Measurements from ENCODE around the gene LCE1F.

GRCh38 chr1:152774875-152775274, at the start of gene LCE1F:
- TF ChIP-seq CTCF (CRISPR knock-in tag; IDR thresholded peaks at IDR 0.05) (no peak), TBL1XR1 (IDR thresholded peaks at IDR 0.05; ENCODE audit: borderline replicate concordance, low read length, partially characterized antibody) (no peak), TAF1 (CRISPR knock-in tag; IDR thresholded peaks at IDR 0.05) (no peak), ZZZ3 (CRISPR knock-in tag; IDR thresholded peaks at IDR 0.05; ENCODE audit: borderline replicate concordance) (no peak), EP300 (IDR thresholded peaks at IDR 0.05; ENCODE audit: low read depth in 2 of 2, low read length in 2 of 2) (no peak), EP300 (CRISPR knock-in tag; IDR thresholded peaks at IDR 0.05; ENCODE audit: borderline replicate concordance) (no peak), RORA (CRISPR knock-in tag; IDR thresholded peaks at IDR 0.05) (no peak), ZNF556 (CRISPR knock-in tag; IDR thresholded peaks at IDR 0.05; ENCODE audit: borderline replicate concordance) (no peak), CEBPB (IDR thresholded peaks at IDR 0.05; ENCODE audit: borderline replicate concordance, low read depth, low read length) (no peak), GABPA (IDR thresholded peaks at IDR 0.05; ENCODE audit: low read depth, low read length) (no peak), GABPA (CRISPR knock-in tag; IDR thresholded peaks at IDR 0.05; ENCODE audit: low read depth) (no peak), POLR2AphosphoS5 (IDR thresholded peaks at IDR 0.05; ENCODE audit: low read depth, low read length) (no peak), ZBTB10 (CRISPR knock-in tag; IDR thresholded peaks at IDR 0.05; ENCODE audit: borderline replicate concordance) (no peak), SIX1 (CRISPR knock-in tag; IDR thresholded peaks at IDR 0.05; ENCODE audit: borderline replicate concordance) (no peak)

Data from HepG2 (cell line).